ENCODE measurements around the gene SNAI3. TPM values are rescaled to one million over a fixed set of nuclear protein-coding genes. Genes with fewer than 3 reads are reported as not detected.

SNAI3 gene
- polyA plus RNA-seq, 4 donors = 0.50 to 0.87 (median 0.61) TPM

Other genes starting within 250 kb of the SNAI3 start
- gene ZFPM1, start 233.2 kb downstream of the SNAI3 start, polyA plus RNA-seq (ENCODE audit: insufficient read length in 4 of 4) = 1 to 10 TPM; 2.2 to 5.3 (median 2.7) TPM
- gene ZC3H18, start 116.1 kb downstream of the SNAI3 start, polyA plus RNA-seq (ENCODE audit: insufficient read length in 4 of 4) = 10 to 100 TPM; 34.3 to 48.6 (median 35.2) TPM
- not detected for gene IL17C, start 47.9 kb downstream of the SNAI3 start, polyA plus RNA-seq (ENCODE audit: insufficient read length in 4 of 4)
- 100 to 1,000 TPM in 3 of 4 donors, 10 to 100 TPM in 1; 46.1 to 160 (median 103) TPM for gene CYBA, start 35.5 kb downstream of the SNAI3 start, polyA plus RNA-seq (ENCODE audit: insufficient read length in 4 of 4)
- gene MVD, start 23.4 kb downstream of the SNAI3 start, polyA plus RNA-seq (ENCODE audit: insufficient read length in 4 of 4) = 10 to 100 TPM; 21.9 to 38.9 (median 27.4) TPM
- gene RNF166, start 19.9 kb upstream of the SNAI3 start, polyA plus RNA-seq (ENCODE audit: insufficient read length in 4 of 4) = 10 to 100 TPM; 13.3 to 24.8 (median 20.5) TPM
- gene CTU2, start 20.0 kb upstream of the SNAI3 start, polyA plus RNA-seq (ENCODE audit: insufficient read length in 4 of 4) = 10 to 100 TPM; 10.5 to 17.0 (median 11.6) TPM
- 10 to 100 TPM; 25.6 to 46.9 (median 36.0) TPM for gene PIEZO1, start 98.7 kb upstream of the SNAI3 start, polyA plus RNA-seq (ENCODE audit: insufficient read length in 4 of 4)
- gene CDT1, start 117.3 kb upstream of the SNAI3 start, polyA plus RNA-seq (ENCODE audit: insufficient read length in 4 of 4) = 10 to 100 TPM in 3 of 4 donors, 1 to 10 TPM in 1; 9.8 to 20.9 (median 12.0) TPM
- 100 to 1,000 TPM in 1 of 4 donors, 10 to 100 TPM in 3; 57.9 to 122 (median 80.7) TPM for gene APRT, start 125.4 kb upstream of the SNAI3 start, polyA plus RNA-seq (ENCODE audit: insufficient read length in 4 of 4)
- 10 to 100 TPM; 19.8 to 26.7 (median 22.1) TPM for gene GALNS, start 170.4 kb upstream of the SNAI3 start, polyA plus RNA-seq (ENCODE audit: insufficient read length in 4 of 4)
- 10 to 100 TPM; 57.9 to 91.5 (median 77.5) TPM for gene TRAPPC2L, start 170.6 kb upstream of the SNAI3 start, polyA plus RNA-seq (ENCODE audit: insufficient read length in 4 of 4)
- gene PABPN1L, start 180.2 kb upstream of the SNAI3 start, polyA plus RNA-seq (ENCODE audit: insufficient read length in 4 of 4) = not detected